HK-2 (cell line): ENCODE results near the gene ZNF524.
"Not testable (repeated sequence)": the region's sequence is repeated elsewhere in the genome, so short reads cannot be mapped to it uniquely, and the experiment has no call there.

Source experiments
- DNase-seq: peaks from one replicate; pipeline ENCODE4 v3.0.0-alpha.2; 2018; ENCODE audit not compliant: unreplicated experiment

The ZNF524 gene

GRCh38 chr19:55581145-55581822, 18.8 kb upstream of the ZNF524 start:
- peak; percentile 44 for DNase-seq

- peak; percentile 60 for DNase-seq
Observed at GRCh38 chr19:55581823-55582223, 18.3 kb upstream of the ZNF524 start.

DNA sequence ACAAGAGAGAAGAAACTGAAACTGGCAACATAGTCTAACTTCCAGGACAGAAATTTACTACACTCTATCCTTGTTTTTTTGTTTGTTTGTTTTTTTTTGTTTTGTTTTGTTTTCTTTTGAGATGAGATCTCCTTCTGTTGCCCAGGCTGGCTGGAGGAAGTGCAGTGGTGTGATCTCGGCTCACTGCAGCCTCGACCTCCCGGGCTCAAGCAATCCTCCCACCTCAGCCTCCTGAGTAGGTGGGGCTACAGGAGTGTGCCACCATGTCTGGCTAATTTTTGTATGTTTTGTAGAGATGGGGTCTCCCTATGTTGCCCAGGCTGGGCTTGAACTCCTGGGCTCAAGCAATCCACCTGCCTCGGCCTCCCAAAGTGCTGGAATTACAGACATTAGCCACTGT, 17.8 kb upstream of the ZNF524 start:
- not testable (repeated sequence) for DNase-seq

DNA sequence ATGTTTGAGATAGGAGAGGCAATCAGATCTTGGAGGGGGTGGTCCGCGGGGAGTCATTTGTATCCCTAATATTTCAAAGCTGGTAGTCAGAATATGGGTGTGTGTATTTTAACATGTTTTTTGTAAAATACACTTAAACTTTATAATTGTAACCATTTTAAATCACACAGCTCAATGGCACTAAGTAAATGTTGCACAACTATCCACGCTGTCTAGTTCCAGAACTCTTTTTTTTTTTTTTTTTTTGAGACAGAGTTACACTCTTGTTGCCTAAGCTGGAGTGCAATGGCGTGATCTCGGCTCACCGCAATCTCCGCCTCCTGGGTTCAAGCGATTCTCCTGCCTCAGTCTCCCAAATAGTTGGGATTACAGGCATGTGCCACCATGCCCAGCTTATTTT, 16.2 kb upstream of the ZNF524 start:
- not testable (repeated sequence) for DNase-seq

DNA sequence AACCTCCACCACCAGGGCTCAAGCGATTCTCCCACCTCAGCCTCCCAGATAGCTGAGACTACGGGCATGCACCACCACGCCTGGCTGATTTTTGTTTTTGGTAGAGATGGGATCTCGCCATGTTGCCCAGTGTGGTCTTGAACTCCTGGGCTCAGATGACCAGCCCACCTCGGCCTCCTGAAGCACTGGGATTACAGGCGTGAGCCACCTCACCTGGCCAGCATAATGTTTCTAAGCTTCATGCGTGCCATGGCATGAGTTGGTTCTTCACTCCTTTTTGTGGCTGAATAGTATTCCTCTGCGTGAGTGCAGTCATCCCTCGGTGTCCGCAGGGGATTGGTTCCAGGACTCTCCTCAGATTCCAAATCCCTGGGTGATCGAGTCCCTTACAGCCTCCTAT, 15.2 kb upstream of the ZNF524 start:
- DNase-seq: no peak

- peak; percentile 98 for DNase-seq
Observed at GRCh38 chr19:55585658-55586339, 14.3 kb upstream of the ZNF524 start.

DNA sequence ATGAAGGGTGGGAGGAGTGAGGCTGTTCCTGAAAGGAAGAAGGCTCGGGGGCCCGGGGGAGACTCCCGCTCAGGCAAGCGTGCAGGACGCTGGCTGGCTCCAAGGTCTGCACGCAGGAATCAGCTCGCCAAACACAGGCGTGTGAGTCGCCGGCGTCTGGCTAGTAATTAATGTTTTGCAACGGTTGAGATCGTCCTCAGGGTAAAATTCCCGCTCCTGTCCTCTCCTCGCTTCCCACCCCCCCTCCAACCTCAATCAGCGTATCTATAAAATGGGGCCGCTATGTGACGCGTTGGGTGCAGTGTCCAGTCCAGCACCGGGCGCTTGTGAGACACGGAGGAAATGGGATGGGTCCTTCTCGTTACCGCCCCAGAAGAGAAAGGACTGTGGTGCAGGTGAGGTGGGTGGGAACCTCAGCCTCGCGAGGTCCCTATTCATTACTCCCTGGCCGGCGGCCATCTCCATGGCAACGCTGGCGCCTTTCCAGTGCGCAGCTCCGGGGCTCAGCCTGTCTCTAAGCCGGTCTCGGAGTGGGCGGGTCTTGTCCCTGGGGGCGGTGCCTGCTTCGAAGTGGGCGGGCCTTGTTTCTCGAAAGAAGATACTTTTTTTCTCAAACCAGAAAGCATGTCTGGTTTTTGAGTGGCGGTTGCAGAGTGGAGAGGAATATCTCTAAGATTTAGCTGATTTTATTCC, 13.0 kb upstream of the ZNF524 start:
- peak; percentile 100 for DNase-seq

DNA sequence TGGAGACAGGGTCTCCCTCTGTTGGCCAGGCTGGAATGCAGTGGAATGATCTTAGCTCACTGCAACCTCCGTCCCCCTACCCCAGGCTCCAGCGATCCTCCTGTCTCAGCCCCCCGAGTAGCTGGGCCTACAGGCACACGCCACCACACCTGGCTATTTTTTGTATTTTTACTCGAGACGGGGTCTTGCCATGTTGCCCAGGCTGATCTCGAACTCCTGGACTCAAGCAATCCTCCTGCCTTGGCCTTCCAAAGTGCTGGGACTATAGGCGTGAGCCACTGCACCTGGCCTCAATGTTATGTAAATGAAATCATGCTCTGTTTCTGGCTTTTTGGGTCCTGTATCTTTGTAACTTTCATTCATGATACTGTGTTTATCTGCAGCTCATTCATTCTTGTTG, 11.3 kb upstream of the ZNF524 start:
- no peak for DNase-seq

DNA sequence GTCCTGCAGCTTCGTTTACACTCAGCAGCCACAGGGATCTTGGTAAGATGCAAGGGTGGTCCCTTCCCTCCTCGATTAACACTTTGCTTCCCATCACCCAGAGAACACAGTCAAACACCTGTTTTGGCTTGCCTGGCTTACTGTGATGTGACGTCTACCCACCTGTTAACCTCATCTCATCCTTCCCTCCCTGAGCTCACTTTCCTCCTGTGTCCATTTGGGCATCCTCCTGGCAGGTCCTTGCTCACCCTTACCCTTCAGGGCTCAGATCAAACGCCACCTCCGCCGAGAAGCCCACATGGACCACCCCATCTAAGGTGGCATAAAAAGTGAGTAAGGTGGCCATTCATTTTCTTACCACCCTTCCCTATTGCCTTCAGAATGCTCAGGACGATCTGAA, 10.0 kb upstream of the ZNF524 start:
- no peak for DNase-seq

- DNase-seq: no peak
Observed at GRCh38 chr19:55590617-55591016, 9.5 kb upstream of the ZNF524 start.

DNA sequence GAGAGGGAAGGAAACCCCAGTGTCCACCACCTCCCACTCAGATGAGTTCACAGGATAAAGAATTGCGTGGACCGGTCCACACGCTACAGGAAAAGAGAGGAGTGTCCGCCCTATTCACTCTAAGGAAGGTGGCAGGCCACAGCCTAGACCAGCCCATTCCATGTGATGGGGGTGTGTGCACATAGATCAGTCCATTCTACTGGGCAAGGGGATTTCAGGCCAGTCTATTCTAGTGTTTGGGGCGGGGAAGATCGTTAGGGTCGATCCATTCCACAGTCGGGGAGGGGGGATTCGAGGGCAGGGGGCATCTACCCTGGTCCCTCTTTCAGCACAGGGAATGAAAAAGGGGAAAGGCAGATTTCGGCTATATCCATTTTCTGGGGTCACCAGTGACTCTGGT, 8.5 kb upstream of the ZNF524 start:
- no peak for DNase-seq

DNA sequence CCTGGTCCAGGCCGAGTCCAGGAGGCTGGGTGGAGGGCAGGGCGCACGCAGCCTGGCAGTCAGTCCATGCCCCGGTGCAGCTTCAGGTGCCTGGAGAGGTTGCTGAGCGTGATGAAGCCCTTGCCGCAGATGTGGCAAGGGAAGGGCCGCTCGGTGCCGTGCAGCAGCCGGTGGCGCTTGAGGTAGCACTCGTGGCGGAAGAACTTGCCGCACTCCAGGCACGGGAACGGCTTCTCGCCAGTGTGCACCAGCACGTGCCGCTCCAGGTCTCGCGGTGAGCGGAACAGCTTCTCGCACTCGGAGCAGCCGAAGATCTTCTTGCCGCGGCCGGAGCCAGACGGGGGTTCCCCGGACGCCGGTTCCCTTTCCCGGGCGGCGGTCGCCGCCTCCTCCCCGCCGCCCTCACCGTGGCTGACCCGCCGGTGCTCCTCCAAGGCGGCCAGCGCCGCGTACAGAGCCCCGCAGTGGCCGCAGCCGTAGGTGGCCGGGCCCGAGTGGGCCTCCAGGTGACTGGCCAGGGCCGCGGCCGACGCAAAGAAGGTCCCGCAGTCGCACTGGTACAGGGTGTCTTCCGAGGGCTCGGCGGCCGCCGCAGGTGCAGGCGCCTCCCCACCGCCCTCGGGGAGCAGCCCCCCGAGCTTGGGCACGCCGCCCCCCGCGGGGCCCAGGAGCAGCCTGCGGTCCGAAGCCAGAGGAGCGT, 7.5 kb upstream of the ZNF524 start:
- DNase-seq: no peak

- DNase-seq: no peak
Observed at GRCh38 chr19:55593096-55593772, 6.9 kb upstream of the ZNF524 start.

- DNase-seq: no peak
Observed at GRCh38 chr19:55594996-55595545, 5.0 kb upstream of the ZNF524 start.

GRCh38 chr19:55596304-55596703, 3.8 kb upstream of the ZNF524 start:
- DNase-seq: no peak

- DNase-seq: no peak
Observed at GRCh38 chr19:55597501-55597921, 2.6 kb upstream of the ZNF524 start.

GRCh38 chr19:55598034-55598433, 2.1 kb upstream of the ZNF524 start:
- DNase-seq: no peak

DNA sequence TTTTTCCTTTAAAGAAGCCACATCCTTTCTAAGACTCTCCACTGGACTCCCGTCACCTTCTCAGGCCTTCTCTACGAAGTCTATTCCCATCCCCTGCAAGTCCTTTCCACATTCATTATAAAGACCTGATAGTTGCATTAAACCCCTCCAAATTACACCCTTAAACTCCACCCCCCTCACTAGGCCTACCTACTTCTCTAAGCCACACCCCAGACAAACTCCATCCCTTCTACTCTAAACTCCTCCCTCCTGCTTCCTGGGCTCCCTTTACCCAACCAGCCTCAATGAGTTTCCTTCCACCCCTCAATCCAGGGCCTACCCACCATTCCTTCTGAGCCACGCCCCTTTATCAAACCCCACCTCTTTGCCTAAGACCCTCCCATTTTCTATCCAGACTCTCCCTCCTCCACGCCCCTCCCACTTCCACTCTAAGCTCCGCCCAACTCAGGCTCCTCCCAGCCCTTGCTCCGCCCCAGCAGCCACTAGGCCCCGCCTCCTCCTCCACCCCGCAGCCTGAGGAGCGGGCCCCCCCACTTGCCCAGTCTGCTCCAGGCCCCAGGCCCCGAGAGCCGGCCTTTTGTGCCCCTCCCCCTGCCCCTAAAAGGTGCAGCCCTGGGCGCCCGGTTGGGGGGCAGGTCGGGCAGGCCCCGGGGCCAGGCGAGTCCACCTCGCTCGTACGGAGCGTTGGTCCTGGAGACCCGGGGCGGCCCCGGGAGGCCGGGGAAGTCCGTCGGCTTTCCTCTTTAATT, 1.2 kb upstream of the ZNF524 start:
- peak; percentile 99 for DNase-seq

DNA sequence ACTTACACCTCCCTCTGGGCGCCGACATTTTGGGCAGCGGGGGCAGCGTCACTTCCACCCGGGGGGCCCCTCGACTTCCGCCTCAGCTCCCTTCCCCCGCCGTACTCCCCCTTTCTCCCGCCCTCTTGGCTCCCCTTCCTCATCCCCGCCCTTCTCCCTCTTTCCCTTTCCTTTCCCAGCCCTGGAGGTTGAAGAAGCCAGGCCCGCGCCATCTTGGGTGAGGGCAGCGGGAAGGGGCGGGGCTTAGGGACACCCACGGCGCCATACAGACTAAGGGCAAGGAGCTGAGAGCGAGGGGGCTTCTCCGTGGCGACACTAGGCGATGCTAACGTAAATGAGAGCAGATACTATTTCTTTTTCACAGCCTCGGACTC, 633 bp upstream of the ZNF524 start, which contains the start of gene FIZ1:
Gene FIZ1 (minus strand): TSS at position 50 of the 374 bp plus-strand sequence. CDS start 1,652 bp downstream, outside the sequence.
- DNase-seq: peak; percentile 99

DNA sequence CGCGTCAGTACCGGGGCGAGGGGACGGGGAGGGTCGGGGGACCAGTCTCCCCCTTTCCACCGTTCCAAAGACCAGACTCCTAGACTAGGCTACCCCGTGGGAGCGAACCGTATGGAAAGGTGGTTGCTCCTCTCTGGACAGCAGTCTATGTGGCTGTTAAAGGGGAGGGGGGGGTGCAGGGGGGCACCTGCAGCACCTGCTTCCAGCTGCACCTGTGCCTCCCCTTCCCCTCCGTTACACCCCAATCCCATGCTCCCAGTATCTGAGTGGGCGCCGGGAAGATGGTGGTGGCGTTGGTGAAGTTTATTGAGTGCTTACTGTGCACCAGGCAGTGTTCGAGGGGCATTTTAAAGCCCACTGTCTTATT, 557 bp downstream of the ZNF524 start:
- no peak for DNase-seq

GRCh38 chr19:55601084-55601483, 996 bp downstream of the ZNF524 start:
- DNase-seq: no peak
